Lower lobe of right lung (tissue), 2 donors: ENCODE results near the gene KAT7. TPM values are rescaled to one million over a fixed set of nuclear protein-coding genes. Genes with fewer than 3 reads are reported as not detected.

Experiments used
- ATAC-seq, 2 donors: fragments of 200-7000 bp; cut with Tn5 transposase; one replicate each; pipeline ENCODE4 v1.9.1; 2020 to 2022; ENCODE audit warnings: mild to moderate bottlenecking in 2 of 2, moderate library complexity in 2 of 2
- DNase-seq: peaks from one replicate; pipeline ENCODE4 v3.0.0-alpha.2; 2020
- H3K27ac ChIP-seq: fragments of 200-600 bp; one replicate; pipeline ENCODE4 v1.8.0; 2022
- H3K27me3 ChIP-seq: fragments of 200-600 bp; one replicate; pipeline ENCODE4 v1.8.0; 2022; ENCODE audit warnings: low read depth
- H3K36me3 ChIP-seq: fragments of 200-600 bp; one replicate; pipeline ENCODE4 v1.8.0; 2022; ENCODE audit warnings: mild to moderate bottlenecking
- H3K4me1 ChIP-seq: fragments of 200-600 bp; one replicate; pipeline ENCODE4 v1.8.0; 2022
- H3K4me3 ChIP-seq: fragments of 200-600 bp; one replicate; pipeline ENCODE4 v1.8.0; 2022; ENCODE audit warnings: mild to moderate bottlenecking
- H3K9me3 ChIP-seq: fragments of 200-600 bp; one replicate; pipeline ENCODE4 v1.8.0; 2022
- intact Hi-C: fragments of 100-400 bp; cut with DNase I; formaldehyde crosslinking; loops from one replicate; pipeline ENCODE4 v1.11.0; 2022
- total RNA-seq: library from RNA; stranded (reverse); fragmentation: NEBNext Ultra II Directional; extraction: Animal tissue kit (Norgen Biotek cat#: 25700); gene quantifications from one replicate; pipeline ENCODE4 v1.2.1, GENCODE V29; 2021
- TF ChIP-seq, protein P1 (sequence below): fragments of 200-600 bp; IDR thresholded peaks from one replicate; pipeline ENCODE4 v1.8.0; 2022; ENCODE audit warnings: antibody characterized with exemption, mild to moderate bottlenecking
- donor health status: DM: no; HTN: yes; CAD: no; lungs with severe emphysema.

The KAT7 gene
- total RNA-seq, 1 donor from 2014 or later, result 56.7 TPM

DNA sequence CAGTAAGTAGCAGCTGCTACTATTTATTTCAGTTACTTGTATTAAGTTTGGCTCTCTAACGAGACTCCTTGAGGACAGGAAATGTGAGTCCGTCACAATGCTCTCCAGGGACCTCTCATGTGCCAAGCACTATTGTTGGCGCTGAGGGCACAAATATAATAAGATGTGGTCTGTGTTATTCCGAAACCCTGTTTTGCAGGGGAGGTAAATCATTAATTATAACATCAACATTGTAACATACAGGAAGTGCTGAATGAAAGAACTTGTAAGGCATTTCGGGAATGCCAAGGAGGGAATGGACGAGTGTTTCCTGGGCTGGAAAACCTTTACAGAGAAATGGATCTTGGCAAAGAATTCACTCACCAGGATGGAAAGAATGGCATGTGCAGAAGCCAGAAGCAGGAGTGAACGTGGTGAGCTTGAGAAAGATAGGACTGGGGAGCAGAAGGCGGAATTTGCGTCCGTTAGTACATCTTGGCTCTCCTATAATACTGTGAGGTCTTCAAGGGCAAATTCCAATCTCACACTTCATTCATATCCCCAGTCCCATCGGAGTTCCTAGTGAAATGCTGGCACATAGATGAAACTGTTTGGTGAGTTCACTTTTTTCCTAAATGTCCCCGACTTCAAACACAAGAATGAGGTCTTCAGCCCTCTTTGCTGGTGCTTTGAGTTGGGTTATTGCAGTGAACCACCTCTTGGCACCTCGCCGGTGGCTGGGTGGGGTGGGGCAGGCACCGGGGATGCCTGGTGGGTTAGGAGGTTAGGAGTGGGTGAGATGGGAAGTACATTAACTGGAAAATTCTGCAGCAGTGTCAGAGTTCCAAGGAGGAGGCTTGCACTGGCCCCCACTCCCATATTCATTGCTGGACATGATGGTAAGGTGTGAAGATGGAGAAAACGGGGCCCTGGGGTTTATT lies 47.9 kb downstream of the KAT7 start:
- Histone ChIP-seq H3K4me1 (peaks cover 43% of the 10 kb centered on the region), H3K27ac (peak overlapping the region; percentile 68), H3K27me3 (no peaks in the 10 kb centered on the region), H3K9me3 (no peaks in the 10 kb centered on the region), H3K4me3 (no peak overlapping the region), H3K36me3 (peaks cover 18% of the 10 kb centered on the region)
- intact Hi-C loops, result no loop called here
- ATAC-seq, result peak; percentile 87 to 90
- TF ChIP-seq, protein P1, sequence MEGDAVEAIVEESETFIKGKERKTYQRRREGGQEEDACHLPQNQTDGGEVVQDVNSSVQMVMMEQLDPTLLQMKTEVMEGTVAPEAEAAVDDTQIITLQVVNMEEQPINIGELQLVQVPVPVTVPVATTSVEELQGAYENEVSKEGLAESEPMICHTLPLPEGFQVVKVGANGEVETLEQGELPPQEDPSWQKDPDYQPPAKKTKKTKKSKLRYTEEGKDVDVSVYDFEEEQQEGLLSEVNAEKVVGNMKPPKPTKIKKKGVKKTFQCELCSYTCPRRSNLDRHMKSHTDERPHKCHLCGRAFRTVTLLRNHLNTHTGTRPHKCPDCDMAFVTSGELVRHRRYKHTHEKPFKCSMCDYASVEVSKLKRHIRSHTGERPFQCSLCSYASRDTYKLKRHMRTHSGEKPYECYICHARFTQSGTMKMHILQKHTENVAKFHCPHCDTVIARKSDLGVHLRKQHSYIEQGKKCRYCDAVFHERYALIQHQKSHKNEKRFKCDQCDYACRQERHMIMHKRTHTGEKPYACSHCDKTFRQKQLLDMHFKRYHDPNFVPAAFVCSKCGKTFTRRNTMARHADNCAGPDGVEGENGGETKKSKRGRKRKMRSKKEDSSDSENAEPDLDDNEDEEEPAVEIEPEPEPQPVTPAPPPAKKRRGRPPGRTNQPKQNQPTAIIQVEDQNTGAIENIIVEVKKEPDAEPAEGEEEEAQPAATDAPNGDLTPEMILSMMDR, result no peak
- DNase-seq, result peak; percentile 58

DNA sequence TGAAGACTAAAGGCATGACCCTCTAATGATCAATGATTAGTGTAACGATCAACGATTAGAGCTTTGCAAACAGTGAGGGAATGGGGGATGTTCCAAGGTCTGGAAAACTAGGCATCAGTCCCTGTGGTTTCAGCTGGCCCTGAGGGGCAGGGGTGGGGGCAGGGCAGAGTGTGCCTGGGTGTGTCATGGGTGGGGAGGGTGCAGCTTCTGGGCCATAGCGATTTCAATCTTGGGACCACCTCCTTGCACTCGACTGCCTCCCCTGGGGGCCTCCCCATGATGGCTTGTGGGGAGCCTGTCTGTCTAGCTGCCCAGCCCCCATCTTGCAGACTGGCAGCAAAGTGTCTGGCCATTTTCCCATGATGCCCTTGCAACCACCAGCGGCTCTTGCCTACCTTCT lies 51.0 kb downstream of the KAT7 start:
- DNase-seq (no peak), ATAC-seq (no peak)
- TF ChIP-seq, protein P1, result no peak
- H3K36me3 ChIP-seq, result peaks cover 2% of the 10 kb centered on the region
- peaks cover 30% of the 10 kb centered on the region for H3K4me1 ChIP-seq
- no peaks in the 10 kb centered on the region for H3K9me3 ChIP-seq
- H3K27me3 ChIP-seq, result no peaks in the 10 kb centered on the region
- H3K27ac ChIP-seq, result no peak overlapping the region
- intact Hi-C loops, result no loop called here
- no peak overlapping the region for H3K4me3 ChIP-seq

DNA sequence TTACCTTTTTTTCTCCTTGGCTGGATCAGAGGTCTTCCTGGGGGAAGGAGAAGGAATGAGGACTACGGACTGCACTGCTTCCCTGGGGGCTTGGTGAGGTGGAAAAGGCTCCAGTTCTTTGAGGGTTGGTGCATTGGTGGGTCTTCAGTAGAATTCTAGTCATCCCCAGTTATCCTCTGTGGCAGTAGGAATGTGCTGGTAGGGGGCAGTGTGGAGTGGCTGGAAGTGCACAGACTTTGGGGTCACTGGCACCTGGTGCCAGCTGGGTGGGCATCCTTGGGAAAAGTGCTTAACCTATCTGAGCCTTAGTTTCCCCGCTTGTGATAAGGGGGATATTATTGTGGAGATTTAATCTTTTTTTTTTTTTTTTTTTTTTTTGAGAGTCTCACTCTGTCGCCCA lies 53.1 kb downstream of the KAT7 start:
- H3K4me1 ChIP-seq, result peaks cover 26% of the 10 kb centered on the region
- H3K27me3 ChIP-seq, result no peaks in the 10 kb centered on the region
- no peak overlapping the region for H3K4me3 ChIP-seq
- DNase-seq (no peak), ATAC-seq (no peak)
- TF ChIP-seq, protein P1, result no peak
- no peaks in the 10 kb centered on the region for H3K9me3 ChIP-seq
- no peak overlapping the region for H3K27ac ChIP-seq
- no peaks in the 10 kb centered on the region for H3K36me3 ChIP-seq
- intact Hi-C loops, result no loop called here

DNA sequence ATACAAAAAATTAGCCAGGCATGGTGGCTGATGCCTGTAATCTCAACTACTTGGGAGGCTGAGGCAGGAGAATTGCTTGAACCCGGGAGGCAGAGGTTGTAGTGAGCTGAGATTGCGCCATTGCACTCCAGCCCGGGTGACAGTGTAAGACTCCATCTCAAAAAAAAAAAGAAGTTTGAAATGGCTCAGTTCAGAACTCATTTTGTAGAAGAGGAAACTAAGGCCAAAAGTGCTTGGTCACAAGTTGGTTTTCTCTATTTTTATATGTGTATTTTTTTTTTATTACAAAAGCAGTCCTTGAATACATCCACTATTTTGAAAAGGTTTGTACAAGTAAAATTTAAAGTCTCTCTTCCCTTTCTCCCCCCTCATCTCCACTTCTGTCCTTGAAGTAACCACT lies 53.9 kb downstream of the KAT7 start:
- intact Hi-C loops, result no loop called here
- TF ChIP-seq, protein P1, result no peak
- H3K27me3 ChIP-seq, result no peaks in the 10 kb centered on the region
- H3K4me1 ChIP-seq, result peaks cover 17% of the 10 kb centered on the region
- no peaks in the 10 kb centered on the region for H3K36me3 ChIP-seq
- no peaks in the 10 kb centered on the region for H3K9me3 ChIP-seq
- ATAC-seq (no peak), DNase-seq (no peak)
- H3K4me3 ChIP-seq, result no peak overlapping the region
- H3K27ac ChIP-seq, result no peak overlapping the region

DNA sequence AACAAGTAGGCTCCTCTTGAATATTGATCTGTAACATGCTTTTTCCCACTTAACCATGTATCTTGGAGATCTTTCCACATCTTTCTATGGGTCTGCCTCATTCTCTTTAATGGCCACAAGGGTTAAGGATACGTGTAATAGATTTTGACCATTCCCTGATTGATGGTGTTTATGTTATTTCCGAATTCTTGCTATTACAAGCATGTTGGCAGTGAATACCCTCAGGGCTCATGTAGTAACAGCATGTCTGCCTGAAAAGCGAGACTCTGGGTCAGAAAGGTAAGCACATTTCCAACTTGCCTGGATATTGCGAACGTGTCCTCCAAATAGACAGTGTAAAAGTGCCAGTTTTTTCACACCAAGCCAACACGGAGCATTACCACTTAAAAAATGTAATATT lies 54.4 kb downstream of the KAT7 start:
- H3K4me1 ChIP-seq, result peaks cover 15% of the 10 kb centered on the region
- H3K27me3 ChIP-seq, result no peaks in the 10 kb centered on the region
- no peaks in the 10 kb centered on the region for H3K36me3 ChIP-seq
- DNase-seq, result no peak
- H3K4me3 ChIP-seq, result no peak overlapping the region
- no peak for ATAC-seq
- intact Hi-C loops, result no loop called here
- no peaks in the 10 kb centered on the region for H3K9me3 ChIP-seq
- H3K27ac ChIP-seq, result no peak overlapping the region
- TF ChIP-seq, protein P1, result no peak
